HG02840 (cell line): ENCODE results near the gene EGFL8.

ENCODE experiments used
- ATAC-seq: cut with Tn5 transposase; IDR thresholded peaks from one replicate; pipeline ENCODE4 v1.9.1; 2021; ENCODE audit warnings: mild to moderate bottlenecking, moderate library complexity, moderate number of reproducible peaks; ENCODE audit not compliant: unreplicated experiment, low FRiP score

The EGFL8 gene

GRCh38 chr6:32216285-32216684, 51.9 kb downstream of the EGFL8 start:
- no peak for ATAC-seq

GRCh38 chr6:32216998-32217397, 52.6 kb downstream of the EGFL8 start:
- no peak for ATAC-seq
